ENCODE data around the gene AHDC1.
"Not testable (repeated sequence)": the region's sequence is repeated elsewhere in the genome, so short reads cannot be mapped to it uniquely, and the experiment has no call there.

Gene AHDC1

GRCh38 chr1:27549807-27550408 is 54.0 kb downstream of the AHDC1 start:
- no peak for DNase-seq (ENCODE audit: low read depth)

GRCh38 chr1:27548858-27549719 is 54.9 kb downstream of the AHDC1 start:
- no peak for DNase-seq (ENCODE audit: low read depth)

- no peak for DNase-seq (ENCODE audit: low read depth)
These were observed 55.6 kb downstream of the AHDC1 start for GRCh38 chr1:27548136-27548853.

- DNase-seq (ENCODE audit: low read depth): no peak
These were observed 56.5 kb downstream of the AHDC1 start for GRCh38 chr1:27547220-27548116.

GRCh38 chr1:27545876-27546275 is 58.1 kb downstream of the AHDC1 start:
- no peak for DNase-seq (ENCODE audit: low read depth)

- no peak for DNase-seq (ENCODE audit: low read depth)
These were observed 58.7 kb downstream of the AHDC1 start for GRCh38 chr1:27545271-27545670.

- DNase-seq (ENCODE audit: low read depth): no peak
These were observed 59.1 kb downstream of the AHDC1 start for GRCh38 chr1:27544834-27545233.

GRCh38 chr1:27543284-27543683 is 60.7 kb downstream of the AHDC1 start:
- DNase-seq (ENCODE audit: low read depth): no peak

- DNase-seq (ENCODE audit: low read depth): no peak
These were observed 61.3 kb downstream of the AHDC1 start for GRCh38 chr1:27542463-27543273.

GRCh38 chr1:27539901-27540861 is 63.8 kb downstream of the AHDC1 start:
- DNase-seq (ENCODE audit: low read depth): no peak

GRCh38 chr1:27538793-27539192 is 65.2 kb downstream of the AHDC1 start:
- DNase-seq (ENCODE audit: low read depth): no peak

GRCh38 chr1:27538305-27538676 is 65.7 kb downstream of the AHDC1 start:
- not testable (repeated sequence) for DNase-seq (ENCODE audit: low read depth)

- no peak for DNase-seq (ENCODE audit: low read depth)
These were observed 67.2 kb downstream of the AHDC1 start for GRCh38 chr1:27536767-27537166.

- no peak for DNase-seq (ENCODE audit: low read depth)
These were observed 67.8 kb downstream of the AHDC1 start for GRCh38 chr1:27536010-27536757.

GRCh38 chr1:27535386-27535785 is 68.6 kb downstream of the AHDC1 start:
- no peak for DNase-seq (ENCODE audit: low read depth)

GRCh38 chr1:27531959-27532685 is 71.8 kb downstream of the AHDC1 start:
- no peak for DNase-seq (ENCODE audit: low read depth)

- DNase-seq (ENCODE audit: low read depth): no peak
These were observed 73.8 kb downstream of the AHDC1 start for GRCh38 chr1:27530192-27530591.

GRCh38 chr1:27529704-27530018 is 74.3 kb downstream of the AHDC1 start:
- DNase-seq (ENCODE audit: low read depth): no peak

All from T follicular helper cell (primary cell).